ENCODE results near the gene HIF1A. TPM values are rescaled to one million over a fixed set of nuclear protein-coding genes. Genes with fewer than 3 reads are reported as not detected.

HIF1A gene
- total and polyA plus RNA-seq, 8 donors = 145 to 272 (median 204) TPM

- H3K4me3 ChIP-seq = peak within 1 kb of the TSS; percentile 80 to 91
- H3K27ac ChIP-seq = peak within 1 kb of the TSS; percentile 89 to 96
- DNase-seq = peak; percentile 98 to 99 (median 98)
- H3K9me3 ChIP-seq = no peaks in the 10 kb centered on the region
- H3K27me3 ChIP-seq = no peaks in the 10 kb centered on the region
- intact Hi-C loops (cut with DNase I) = no loop called here
- H3K4me1 ChIP-seq = peaks cover 6 to 40% of the 10 kb centered on the region in 2 donors
- no peaks in the 10 kb centered on the region for H3K36me3 ChIP-seq
- peak; percentile 99 for ATAC-seq
- TF ChIP-seq CTCF (IDR thresholded peaks at IDR 0.05) = no peak
Observed at GRCh38 chr14:61761959-61762786, 66.9 kb downstream of the HIF1A start, which contains the start of gene SNAPC1. SNAPC1 (plus strand) TSS chr14:61762420; CDS start chr14:61762461, 41 bp downstream.

- DNase-seq = no peak
- Histone ChIP-seq H3K9me3 (no peaks in the 10 kb centered on the region), H3K4me1 (peaks cover 6 to 40% of the 10 kb centered on the region in 2 donors), H3K36me3 (peaks cover 0 to 17% of the 10 kb centered on the region in 2 donors), H3K4me3 (peak overlapping the region in 1 of 2 donors; percentile 91), H3K27ac (no peak overlapping the region), H3K27me3 (no peaks in the 10 kb centered on the region)
- no peak for ATAC-seq
- no peak for TF ChIP-seq CTCF (IDR thresholded peaks at IDR 0.05)
- intact Hi-C loops (cut with DNase I) = no loop called here
Observed at GRCh38 chr14:61764342-61765122, 69.2 kb downstream of the HIF1A start.

GRCh38 chr14:61765225-61765943 lies 70.1 kb downstream of the HIF1A start:
- H3K36me3 ChIP-seq = peaks cover 0 to 26% of the 10 kb centered on the region in 2 donors
- DNase-seq = no peak
- H3K4me3 ChIP-seq = no peak overlapping the region
- H3K9me3 ChIP-seq = no peaks in the 10 kb centered on the region
- no peaks in the 10 kb centered on the region for H3K27me3 ChIP-seq
- H3K27ac ChIP-seq = no peak overlapping the region
- no peak for ATAC-seq
- intact Hi-C loops (cut with DNase I) = no loop called here
- no peak for TF ChIP-seq CTCF (IDR thresholded peaks at IDR 0.05)
- peaks cover 6 to 40% of the 10 kb centered on the region in 2 donors for H3K4me1 ChIP-seq

GRCh38 chr14:61766151-61766550 lies 70.8 kb downstream of the HIF1A start:
- Histone ChIP-seq H3K36me3 (peaks cover 0 to 33% of the 10 kb centered on the region in 2 donors), H3K4me1 (peaks cover 6 to 40% of the 10 kb centered on the region in 2 donors), H3K27ac (no peak overlapping the region), H3K4me3 (no peak overlapping the region), H3K9me3 (no peaks in the 10 kb centered on the region), H3K27me3 (no peaks in the 10 kb centered on the region)
- intact Hi-C loops (cut with DNase I) = no loop called here
- no peak for ATAC-seq
- no peak for TF ChIP-seq CTCF (IDR thresholded peaks at IDR 0.05)
- DNase-seq = no peak
